Fibroblast of lung (primary cell): ENCODE results near the gene KCND2.

Experiments
- EZH2 ChIP-seq: IDR thresholded peaks from 2 replicates; pipeline ENCODE4 v1.5.1; 2012; ENCODE audit warnings: low read length, control low read depth, mild to moderate bottlenecking; ENCODE audit errors: missing control alignments
- TF ChIP-seq, protein P1 (sequence below), 2 donors: IDR thresholded peaks in 1 of 2; conservative IDR thresholded peaks in 1 of 2; 1 replicate in 1 of 2; 2 replicates in 1 of 2; pipeline ENCODE4 v1.5.1; 2011 to 2012; ENCODE audit warnings: low read length in 2 of 2, control low read depth in 1 of 2, inconsistent platforms in 1 of 2, low read depth in 1 of 2, mild to moderate bottlenecking in 1 of 2

DNA sequence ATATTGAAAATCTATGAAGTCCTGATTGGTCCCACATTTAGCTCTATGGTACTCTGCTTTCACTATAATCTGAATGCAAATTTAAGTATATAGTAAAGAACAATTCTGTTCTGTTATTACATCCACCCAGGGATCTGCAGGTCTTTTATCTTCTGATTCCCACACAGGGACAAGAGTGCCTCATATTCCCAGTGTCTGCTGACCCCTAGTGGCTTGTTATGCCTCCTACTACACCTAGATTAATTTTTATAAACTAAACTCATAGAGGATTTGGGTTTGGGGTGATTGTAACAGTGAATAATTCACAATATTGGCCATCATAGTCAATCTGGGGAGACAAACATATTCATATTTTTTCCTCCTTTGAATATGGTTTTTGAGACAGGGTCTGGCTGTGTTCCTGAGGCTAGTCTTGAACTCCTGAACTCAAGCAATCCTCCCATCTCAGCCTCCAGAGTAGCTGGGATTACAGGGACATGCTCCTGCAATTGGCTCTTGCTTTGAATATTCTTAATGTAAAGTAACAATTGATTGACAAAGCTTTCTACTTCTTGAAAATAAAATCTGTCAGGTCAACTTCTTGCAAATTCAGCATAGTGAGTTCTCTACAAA lies 282.1 kb downstream of the KCND2 start:
- no peak for TF ChIP-seq EZH2
- TF ChIP-seq, protein P1, sequence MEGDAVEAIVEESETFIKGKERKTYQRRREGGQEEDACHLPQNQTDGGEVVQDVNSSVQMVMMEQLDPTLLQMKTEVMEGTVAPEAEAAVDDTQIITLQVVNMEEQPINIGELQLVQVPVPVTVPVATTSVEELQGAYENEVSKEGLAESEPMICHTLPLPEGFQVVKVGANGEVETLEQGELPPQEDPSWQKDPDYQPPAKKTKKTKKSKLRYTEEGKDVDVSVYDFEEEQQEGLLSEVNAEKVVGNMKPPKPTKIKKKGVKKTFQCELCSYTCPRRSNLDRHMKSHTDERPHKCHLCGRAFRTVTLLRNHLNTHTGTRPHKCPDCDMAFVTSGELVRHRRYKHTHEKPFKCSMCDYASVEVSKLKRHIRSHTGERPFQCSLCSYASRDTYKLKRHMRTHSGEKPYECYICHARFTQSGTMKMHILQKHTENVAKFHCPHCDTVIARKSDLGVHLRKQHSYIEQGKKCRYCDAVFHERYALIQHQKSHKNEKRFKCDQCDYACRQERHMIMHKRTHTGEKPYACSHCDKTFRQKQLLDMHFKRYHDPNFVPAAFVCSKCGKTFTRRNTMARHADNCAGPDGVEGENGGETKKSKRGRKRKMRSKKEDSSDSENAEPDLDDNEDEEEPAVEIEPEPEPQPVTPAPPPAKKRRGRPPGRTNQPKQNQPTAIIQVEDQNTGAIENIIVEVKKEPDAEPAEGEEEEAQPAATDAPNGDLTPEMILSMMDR (conservative IDR thresholded peaks at IDR 0.05 in 1 of 2, IDR thresholded peaks at IDR 0.05 in 1 of 2; ENCODE audit: low read depth in 1 of 2, low read length in 2 of 2): peak; percentile 56 to 77
